GM19328 (cell line): ENCODE results near the gene SLC22A7.
"Not testable (repeated sequence)": the region's sequence is repeated elsewhere in the genome, so short reads cannot be mapped to it uniquely, and the experiment has no call there.

Experiments
- ATAC-seq: cut with Tn5 transposase; IDR thresholded peaks from one replicate; pipeline ENCODE4 v1.9.1; 2021; ENCODE audit warnings: mild to moderate bottlenecking, moderate library complexity; ENCODE audit not compliant: unreplicated experiment

Gene SLC22A7

DNA sequence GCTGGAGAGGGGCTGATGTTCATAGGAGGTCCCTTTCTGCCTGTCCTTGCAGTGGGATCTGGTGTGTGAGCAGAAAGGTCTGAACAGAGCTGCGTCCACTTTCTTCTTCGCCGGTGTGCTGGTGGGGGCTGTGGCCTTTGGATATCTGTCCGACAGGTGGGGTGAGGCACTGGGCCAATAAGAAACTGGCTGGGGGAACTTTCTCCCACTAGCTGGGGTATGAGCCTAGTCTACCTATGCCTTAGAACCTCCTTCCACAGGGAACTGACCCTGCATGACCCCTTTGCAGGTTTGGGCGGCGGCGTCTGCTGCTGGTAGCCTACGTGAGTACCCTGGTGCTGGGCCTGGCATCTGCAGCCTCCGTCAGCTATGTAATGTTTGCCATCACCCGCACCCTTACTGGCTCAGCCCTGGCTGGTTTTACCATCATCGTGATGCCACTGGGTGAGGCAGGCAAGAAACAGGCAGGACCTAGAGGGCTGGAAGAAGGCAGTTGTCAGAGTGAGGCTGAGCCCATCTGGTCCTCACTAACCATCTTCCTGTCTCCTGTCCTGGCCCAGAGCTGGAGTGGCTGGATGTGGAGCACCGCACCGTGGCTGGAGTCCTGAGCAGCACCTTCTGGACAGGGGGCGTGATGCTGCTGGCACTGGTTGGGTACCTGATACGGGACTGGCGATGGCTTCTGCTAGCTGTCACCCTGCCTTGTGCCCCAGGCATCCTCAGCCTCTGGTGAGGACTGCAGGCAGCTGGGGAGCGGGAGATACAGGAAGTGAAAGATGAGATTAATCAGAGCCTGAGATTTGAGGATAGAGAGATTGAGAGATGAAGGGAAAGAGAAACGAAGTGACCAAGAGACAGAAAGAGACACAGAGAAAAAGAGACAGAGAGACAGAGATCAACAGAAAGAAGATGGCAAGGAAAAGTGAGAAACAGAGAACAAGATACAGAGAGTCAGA lies 1.6 kb downstream of the SLC22A7 start:
- no peak for ATAC-seq

- ATAC-seq = no peak
Measured at GRCh38 chr6:43301081-43301870, 3.2 kb downstream of the SLC22A7 start.

- no peak for ATAC-seq
Measured at GRCh38 chr6:43302126-43302525, 4.1 kb downstream of the SLC22A7 start.

GRCh38 chr6:43303006-43303405 lies 4.9 kb downstream of the SLC22A7 start:
- not testable (repeated sequence) for ATAC-seq

DNA sequence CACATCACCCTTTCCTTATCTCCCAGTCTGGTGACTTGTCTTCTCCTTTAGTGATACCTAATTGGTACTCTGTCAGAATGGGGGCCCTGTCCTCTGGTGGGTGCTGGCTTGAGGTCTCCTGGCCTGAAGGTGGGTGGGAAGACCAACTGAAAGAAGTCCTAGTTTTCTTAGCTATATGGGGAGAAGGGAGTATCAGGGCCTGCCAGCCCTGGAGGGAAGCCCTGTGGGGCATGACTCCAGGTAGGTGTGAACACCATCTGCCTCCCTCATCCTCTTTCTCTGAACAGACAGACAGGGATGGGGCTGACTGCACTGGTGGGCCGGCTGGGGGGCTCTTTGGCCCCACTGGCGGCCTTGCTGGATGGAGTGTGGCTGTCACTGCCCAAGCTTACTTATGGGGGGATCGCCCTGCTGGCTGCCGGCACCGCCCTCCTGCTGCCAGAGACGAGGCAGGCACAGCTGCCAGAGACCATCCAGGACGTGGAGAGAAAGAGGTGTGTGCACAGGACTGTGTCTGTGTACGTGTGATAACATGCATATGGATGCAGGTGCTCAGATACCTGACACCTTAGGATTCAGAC lies 5.8 kb downstream of the SLC22A7 start:
- ATAC-seq = no peak

DNA sequence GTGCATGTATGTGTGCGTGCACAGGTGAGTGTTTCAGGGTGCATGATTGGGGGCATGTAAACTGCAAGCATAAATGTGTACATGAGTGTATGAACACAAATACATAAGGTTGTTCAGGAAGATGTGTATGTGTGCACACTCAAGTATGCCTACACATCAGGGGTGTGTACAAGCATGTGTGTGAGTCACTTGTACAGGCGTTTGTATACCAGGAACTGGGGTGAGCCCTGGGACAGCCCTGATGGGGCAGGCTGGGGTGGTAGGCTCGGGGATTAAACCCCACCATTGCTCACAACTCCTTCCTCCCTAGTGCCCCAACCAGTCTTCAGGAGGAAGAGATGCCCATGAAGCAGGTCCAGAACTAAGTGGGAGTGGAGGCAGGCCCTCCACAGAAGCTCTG lies 6.3 kb downstream of the SLC22A7 start:
- ATAC-seq = no peak

GRCh38 chr6:43304882-43305281 lies 6.8 kb downstream of the SLC22A7 start:
- ATAC-seq = no peak

DNA sequence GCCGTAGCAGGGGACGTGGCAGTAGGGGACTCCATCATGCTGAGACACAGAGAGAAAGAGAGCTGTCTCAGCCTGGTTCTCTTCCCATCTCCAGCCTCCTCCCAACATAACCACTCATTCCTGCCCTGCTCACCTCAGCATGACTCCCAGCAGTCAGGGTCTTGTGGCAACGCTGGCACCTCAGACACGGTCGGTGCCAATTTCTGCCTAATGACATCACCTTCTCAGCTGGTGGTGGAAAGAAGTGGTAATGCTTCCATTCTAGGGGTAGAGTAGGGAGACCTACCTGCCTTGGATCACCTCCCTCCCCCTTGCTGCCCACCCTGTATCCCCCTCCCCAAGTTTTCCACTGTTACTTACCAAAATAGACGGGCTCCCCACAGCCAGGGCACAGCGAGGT lies 8.0 kb downstream of the SLC22A7 start:
- no peak for ATAC-seq

GRCh38 chr6:43307451-43308100 lies 9.5 kb downstream of the SLC22A7 start:
- ATAC-seq = no peak

GRCh38 chr6:43308101-43308989 lies 10.3 kb downstream of the SLC22A7 start, which contains the start of gene CRIP3:
Gene CRIP3, minus strand, starts transcription at chr6:43308826. Its CDS starts 34 bp downstream, at chr6:43308792.
- no peak for ATAC-seq

- ATAC-seq = no peak
Measured at GRCh38 chr6:43308990-43309477, 11.0 kb downstream of the SLC22A7 start.

DNA sequence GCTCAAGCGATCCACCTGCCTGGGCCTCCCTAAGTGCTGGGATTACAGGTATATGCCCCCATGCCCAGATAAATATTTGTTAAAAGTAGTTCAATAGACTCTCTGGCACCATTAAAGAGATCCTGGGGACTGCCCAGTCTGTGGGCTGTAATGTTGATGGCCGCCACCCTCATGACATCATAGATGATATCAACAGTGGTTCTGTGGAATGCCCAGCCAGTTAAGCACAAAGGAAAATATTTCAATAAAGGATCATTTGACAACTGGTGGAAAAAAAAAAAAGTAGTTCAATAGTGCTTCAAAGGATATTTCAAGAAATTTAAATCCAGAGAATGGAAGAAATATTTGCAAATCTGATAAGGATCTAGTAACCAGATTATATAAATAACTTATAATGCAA lies 12.1 kb downstream of the SLC22A7 start:
- no peak for ATAC-seq

- ATAC-seq = no peak
Measured at GRCh38 chr6:43310624-43311023, 12.6 kb downstream of the SLC22A7 start.

DNA sequence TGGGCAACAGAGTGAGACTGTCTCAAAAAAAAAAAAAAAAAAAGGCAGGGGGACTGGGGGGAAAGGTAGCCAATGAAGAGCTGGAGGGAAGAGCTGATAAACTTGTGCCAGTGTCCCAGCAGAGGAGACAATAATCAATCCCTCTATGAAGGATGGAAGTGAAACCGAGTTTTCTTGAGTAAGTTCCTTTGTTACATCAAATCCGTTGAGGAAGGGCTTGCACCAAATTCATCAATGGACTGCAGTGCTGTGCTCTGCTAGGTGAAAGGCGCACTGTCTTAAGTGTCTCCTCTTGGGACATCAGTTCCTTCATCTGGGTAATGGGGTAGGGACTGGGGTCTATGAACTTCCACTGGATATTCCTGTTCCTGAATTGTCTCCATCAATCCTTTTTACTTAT lies 13.6 kb downstream of the SLC22A7 start:
- ATAC-seq = no peak

DNA sequence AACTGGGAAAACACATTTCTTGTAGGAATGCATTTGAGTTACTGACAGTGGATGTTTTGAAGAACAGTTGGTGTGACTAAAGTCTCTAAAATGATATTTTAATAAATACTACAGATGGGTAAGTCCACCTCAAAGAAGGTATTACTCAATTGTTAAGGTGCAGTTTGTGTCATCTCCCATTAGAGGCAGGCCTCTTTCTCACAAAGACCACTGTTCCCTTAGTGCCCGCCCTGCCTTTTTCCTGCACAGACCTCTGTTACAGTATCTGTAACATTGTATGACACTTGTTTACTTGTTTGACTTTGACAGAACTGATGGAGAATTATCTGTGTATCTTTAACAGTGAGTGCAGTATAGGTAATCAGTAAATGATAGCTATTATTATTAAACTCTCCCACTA lies 15.8 kb downstream of the SLC22A7 start:
- no peak for ATAC-seq

GRCh38 chr6:43318011-43318410 lies 20.0 kb downstream of the SLC22A7 start:
- ATAC-seq = no peak

GRCh38 chr6:43325876-43326275 lies 27.8 kb downstream of the SLC22A7 start:
- ATAC-seq = no peak

GRCh38 chr6:43328528-43328927 lies 30.5 kb downstream of the SLC22A7 start:
- ATAC-seq = no peak

- no peak for ATAC-seq
Measured at GRCh38 chr6:43331470-43331869, 33.4 kb downstream of the SLC22A7 start.

GRCh38 chr6:43331891-43332290 lies 33.8 kb downstream of the SLC22A7 start:
- no peak for ATAC-seq
